Right lobe of liver (tissue), 6 donors: ENCODE results near the gene ATM. TPM values are rescaled to one million over a fixed set of nuclear protein-coding genes. Genes with fewer than 3 reads are reported as not detected.
A peak's percentile ranks its signal among the peaks of the same experiment; 100 is the strongest.

Source experiments
- ATAC-seq, 4 donors: fragments of 200-7000 bp; cut with Tn5 transposase; one replicate each; pipeline ENCODE4 v1.9.1; 2020; ENCODE audit warnings: mild to moderate bottlenecking in 4 of 4, moderate library complexity in 4 of 4
- DNase-seq, 3 donors: peaks; one replicate each; pipeline ENCODE4 v3.0.0-alpha.2; 2020
- H3K27ac ChIP-seq, 3 donors: fragments of 200-600 bp; one replicate each; pipeline ENCODE4 v1.8.0; 2022
- H3K27me3 ChIP-seq, 2 donors: fragments of 200-600 bp; one replicate each; pipeline ENCODE4 v1.8.0; 2022
- H3K36me3 ChIP-seq, 4 donors: fragments of 200-600 bp; sonication (generic) in 1 of 4; one replicate each; pipeline versions ENCODE4 v1.5.1 to v1.8.0; 2017 to 2022; ENCODE audit warnings: control low read depth in 1 of 4
- H3K4me1 ChIP-seq, 4 donors: fragments of 200-600 bp; sonication (generic) in 1 of 4; one replicate each; pipeline versions ENCODE4 v1.5.1 to v1.8.0; 2017 to 2022; ENCODE audit warnings: control low read depth in 1 of 4
- H3K4me3 ChIP-seq, 3 donors: fragments of 200-600 bp; one replicate each; pipeline ENCODE4 v1.8.0; 2022
- H3K9me3 ChIP-seq, 4 donors: fragments of 200-600 bp; sonication (generic) in 1 of 4; one replicate each; pipeline versions ENCODE4 v1.5.1 to v1.8.0; 2017 to 2022; ENCODE audit warnings: control low read depth in 1 of 4
- CTCF ChIP-seq, 4 donors: fragments of 200-600 bp in 3 of 4; fragments of 450-650 bp in 1 of 4; IDR thresholded peaks; one replicate each; pipeline versions ENCODE4 v1.5.1 to v1.8.0; 2016 to 2022; ENCODE audit warnings: antibody characterized with exemption in 4 of 4, mild to moderate bottlenecking in 2 of 4
- POLR2A ChIP-seq: fragments of 450-650 bp; IDR thresholded peaks from one replicate; pipeline ENCODE4 v1.6.1; 2017; ENCODE audit warnings: antibody characterized with exemption, mild to moderate bottlenecking
- WGBS: methylation state at CpG from one replicate; pipeline ENCODE4 v1.1.6; 2018; ENCODE audit warnings: low coverage, low lambda C conversion rate; ENCODE audit not compliant: insufficient coverage; ENCODE audit errors: missing lambda C conversion rate; 5-methylcytosine and 5-hydroxymethylcytosine counted together
- intact Hi-C, 2 donors: fragments of 100-400 bp; cut with DNase I; formaldehyde crosslinking; loops; one replicate each; pipeline versions ENCODE4 v1.11.2 to v1.14.1; 2022
- total RNA-seq, 6 experiments: library from RNA; depleted of rRNA in 2 of 6; stranded (reverse); fragments of >200 nt in 2 of 6; fragmentation: NEBNext Ultra II Directional in 3 of 6; extraction: Animal tissue kit (Norgen Biotek cat#: 25700) in 3 of 6; gene quantifications; one replicate each; pipeline versions ENCODE4 v1.1.0 to v1.2.4, GENCODE V29; 2016 to 2023
- donor health status: DM: no; HTN: yes; CAD: no.
- donor health status: DM: no; HTN: no; CAD: no.
- donor health status: DM: no; HTN: no; CAD: no.
- donor health status: DM: no; HTN: yes; CAD: no.
- donor health status: DM: no; HTN: yes; CAD: no.

The ATM gene
- total RNA-seq, 6 experiments from 2014 or later: 24.9 to 47.1 (median 32.4) TPM

- TF ChIP-seq POLR2A (no peak), CTCF (IDR thresholded peaks at IDR 0.05) (no peak)
- H3K4me1 ChIP-seq: no peaks in the 10 kb centered on the region
- intact Hi-C loops: no loop called here
- DNase-seq (no peak), ATAC-seq (no peak)
- 96% methylated on average over 3 of the region's 3 CpGs for WGBS
- H3K4me3 ChIP-seq: no peak overlapping the region
- no peaks in the 10 kb centered on the region for H3K27me3 ChIP-seq
- H3K9me3 ChIP-seq: no peaks in the 10 kb centered on the region
- peaks cover 0 to 44% (median 10%) of the 10 kb centered on the region in 4 donors for H3K36me3 ChIP-seq
- no peak overlapping the region for H3K27ac ChIP-seq
Observed at GRCh38 chr11:108316061-108316460, 93.2 kb downstream of the ATM start.

- TF ChIP-seq POLR2A: no peak
- no peak for TF ChIP-seq CTCF (IDR thresholded peaks at IDR 0.05)
- no peak overlapping the region for H3K4me3 ChIP-seq
- no peaks in the 10 kb centered on the region for H3K9me3 ChIP-seq
- H3K4me1 ChIP-seq: no peaks in the 10 kb centered on the region
- H3K36me3 ChIP-seq: peaks cover 0 to 46% (median 10%) of the 10 kb centered on the region in 4 donors
- H3K27me3 ChIP-seq: no peaks in the 10 kb centered on the region
- no peak overlapping the region for H3K27ac ChIP-seq
- intact Hi-C loops: no loop called here
- ATAC-seq (no peak), DNase-seq (no peak)
Observed at GRCh38 chr11:108319541-108320145, 96.8 kb downstream of the ATM start.

DNA sequence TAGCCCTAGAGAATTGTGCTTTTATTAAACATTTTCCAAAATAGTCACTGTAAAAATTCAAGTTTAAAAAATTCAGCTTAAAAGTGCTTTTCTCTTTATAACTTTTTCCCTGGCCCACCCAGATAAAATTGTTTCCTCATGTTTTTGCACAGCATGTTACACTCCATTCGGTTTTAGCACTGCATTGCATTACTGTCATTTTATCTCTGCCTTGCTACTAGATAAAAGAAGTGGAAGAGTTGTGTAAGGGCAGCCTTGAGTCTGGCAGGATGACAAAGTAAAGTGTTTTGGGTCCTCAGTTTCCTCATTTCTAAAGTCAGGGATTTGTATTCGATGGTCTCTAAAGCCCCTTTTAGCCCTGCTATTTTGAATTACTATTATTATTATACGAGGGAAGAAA is 99.8 kb downstream of the ATM start:
- no peak for TF ChIP-seq POLR2A
- no peak for TF ChIP-seq CTCF (IDR thresholded peaks at IDR 0.05)
- no peaks in the 10 kb centered on the region for H3K9me3 ChIP-seq
- no peaks in the 10 kb centered on the region for H3K27me3 ChIP-seq
- intact Hi-C loops: no loop called here
- ATAC-seq: no peak
- H3K4me1 ChIP-seq: no peaks in the 10 kb centered on the region
- H3K4me3 ChIP-seq: no peak overlapping the region
- H3K36me3 ChIP-seq: peaks cover 0 to 55% (median 23%) of the 10 kb centered on the region in 4 donors
- H3K27ac ChIP-seq: no peak overlapping the region
- no peak for DNase-seq
- WGBS: 69% methylated on average over 3 of the region's 3 CpGs

DNA sequence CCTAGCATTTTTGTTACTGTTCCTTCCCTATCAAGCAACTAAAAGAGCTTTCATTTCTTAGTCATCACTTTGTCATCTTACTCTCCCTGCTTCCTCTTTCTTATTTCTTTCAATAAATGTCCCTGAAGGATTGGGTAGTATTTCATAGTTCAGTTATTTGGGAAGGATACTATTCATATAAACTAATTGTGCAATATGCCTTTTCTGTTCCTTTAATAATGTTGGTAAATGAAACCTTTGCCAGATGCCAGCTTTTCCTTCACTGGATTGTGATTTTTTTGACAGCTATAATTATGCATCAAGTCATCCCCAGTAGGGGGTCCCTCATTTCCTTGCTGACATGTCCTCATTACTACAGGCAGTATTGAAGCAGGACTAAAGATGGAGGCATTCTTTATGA is 101.7 kb downstream of the ATM start:
- Histone ChIP-seq H3K36me3 (peaks cover 0 to 53% (median 25%) of the 10 kb centered on the region in 4 donors), H3K27ac (no peak overlapping the region), H3K4me1 (no peaks in the 10 kb centered on the region), H3K27me3 (no peaks in the 10 kb centered on the region), H3K9me3 (no peaks in the 10 kb centered on the region), H3K4me3 (no peak overlapping the region)
- DNase-seq: no peak
- TF ChIP-seq CTCF (IDR thresholded peaks at IDR 0.05) (no peak), POLR2A (no peak)
- ATAC-seq: peak in 1 of 4 donors; percentile 20
- intact Hi-C loops: no loop called here

DNA sequence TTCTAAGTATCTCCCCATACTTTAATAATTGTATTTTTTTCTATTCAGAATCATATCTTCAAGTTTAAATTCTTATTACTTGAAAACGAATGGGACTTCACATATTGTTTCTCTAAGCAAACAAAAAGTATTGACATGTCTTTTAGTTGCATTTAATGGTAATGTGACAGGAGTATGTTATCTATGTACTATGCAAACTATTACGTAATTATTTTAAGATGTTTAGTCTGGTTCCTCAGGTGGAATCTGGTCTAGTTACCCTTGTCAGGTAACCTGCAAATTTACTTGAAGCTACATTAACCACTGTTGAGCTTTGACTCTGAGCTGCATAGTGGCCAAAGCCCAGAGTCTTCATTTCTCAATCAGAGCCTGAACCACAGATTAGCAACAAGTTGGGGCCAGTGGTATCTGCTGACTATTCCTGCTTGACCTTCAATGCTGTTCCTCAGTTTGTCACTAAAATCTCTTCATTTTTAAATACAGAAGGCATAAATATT is 110.6 kb downstream of the ATM start:
- DNase-seq (no peak), ATAC-seq (no peak)
- intact Hi-C loops: no loop called here
- Histone ChIP-seq H3K27me3 (no peaks in the 10 kb centered on the region), H3K27ac (no peak overlapping the region), H3K4me1 (no peaks in the 10 kb centered on the region), H3K4me3 (no peak overlapping the region), H3K36me3 (peaks cover 0 to 65% (median 5%) of the 10 kb centered on the region in 4 donors), H3K9me3 (no peaks in the 10 kb centered on the region)
- TF ChIP-seq POLR2A: no peak
- no peak for TF ChIP-seq CTCF (IDR thresholded peaks at IDR 0.05)
- WGBS: 57% methylated on average over 2 of the region's 2 CpGs
